Lung (tissue), 12 donors: ENCODE data around the gene CREG2. TPM values are rescaled to one million over a fixed set of nuclear protein-coding genes. Genes with fewer than 3 reads are reported as not detected.

Source experiments
- ATAC-seq: fragments of 200-7000 bp; cut with Tn5 transposase; one replicate; pipeline ENCODE4 v1.9.1; 2020; ENCODE audit warnings: moderate number of reproducible peaks; ENCODE audit not compliant: insufficient read depth, low FRiP score
- DNase-seq, 3 donors: peaks; one replicate each; pipeline ENCODE4 v3.0.0-alpha.2; 2013 to 2017
- H3K27ac ChIP-seq, 2 donors: one replicate each; pipeline ENCODE4 v1.5.1; 2013; ENCODE audit warnings: mild to moderate bottlenecking in 2 of 2, moderate library complexity in 2 of 2, control low read depth in 1 of 2, inconsistent platforms in 1 of 2, low read depth in 1 of 2, low read length in 1 of 2
- H3K27me3 ChIP-seq, 3 donors: one replicate each; pipeline ENCODE4 v1.5.1; 2013; ENCODE audit warnings: low read length in 2 of 3; ENCODE audit not compliant: control insufficient read depth in 3 of 3, insufficient read depth in 3 of 3
- H3K36me3 ChIP-seq, 4 donors: one replicate each; pipeline ENCODE4 v1.5.1; 2013; ENCODE audit warnings: low read length in 4 of 4, mild to moderate bottlenecking in 1 of 4, moderate library complexity in 1 of 4; ENCODE audit not compliant: control insufficient read depth in 4 of 4, insufficient read depth in 4 of 4
- H3K4me1 ChIP-seq, 5 donors: one replicate each; pipeline ENCODE4 v1.5.1; 2013; ENCODE audit warnings: low read length in 5 of 5, mild to moderate bottlenecking in 2 of 5, moderate library complexity in 1 of 5; ENCODE audit not compliant: control insufficient read depth in 5 of 5, insufficient read depth in 5 of 5
- H3K4me3 ChIP-seq: one replicate; pipeline ENCODE4 v1.5.1; 2013; ENCODE audit warnings: mild to moderate bottlenecking, control low read depth, moderate library complexity
- H3K9ac ChIP-seq, 2 donors: one replicate each; pipeline ENCODE4 v1.5.1; 2013; ENCODE audit warnings: low read length in 2 of 2, control low read depth in 1 of 2; ENCODE audit not compliant: insufficient read depth in 1 of 2
- H3K9me3 ChIP-seq, 4 donors: one replicate each; pipeline ENCODE4 v1.5.1; 2013; ENCODE audit warnings: low read length in 3 of 4, mild to moderate bottlenecking in 1 of 4, moderate library complexity in 1 of 4; ENCODE audit not compliant: control insufficient read depth in 4 of 4, insufficient read depth in 3 of 4
- CTCF ChIP-seq: IDR thresholded peaks from 2 replicates; pipeline ENCODE4 v1.5.1; 2012; ENCODE audit warnings: mild to moderate bottlenecking; ENCODE audit errors: control extremely low read depth, extremely low read depth
- WGBS, 2 donors: extraction: QIAGEN DNeasy Blood & Tissue Kit; methylation state at CpG; one replicate each; pipeline ENCODE4 v1.1.7; 2013; 5-methylcytosine and 5-hydroxymethylcytosine counted together
- polyA plus RNA-seq, 2 donors: library from polyadenylated mRNA; stranded (reverse); fragments of 200-250 nt; gene quantifications; one replicate each; pipeline ENCODE4 v1.2.1, GENCODE V29; 2013
- total RNA-seq, 2 donors: library from RNA; depleted of rRNA in 1 of 2; stranded (reverse); fragments of >200 nt in 1 of 2; gene quantifications; one replicate each; pipeline ENCODE4 v1.2.1, GENCODE V29; 2014 to 2021
- donor health status: control.
- donor health status: control.
- donor health status: Bipolar disorder and iron deficiency.
- donor health status: healthy.
- donor health status: DM: yes; HTN: yes; CAD: no.

CREG2 gene
- total and polyA plus RNA-seq, 4 donors = 0.06 to 0.67 (median 0.08) TPM; not detected in 1

GRCh38 chr2:101371636-101372035 lies 15.7 kb downstream of the CREG2 start:
- Histone ChIP-seq H3K36me3 (no peaks in the 10 kb centered on the region), H3K9ac (no peak overlapping the region), H3K27me3 (no peaks in the 10 kb centered on the region), H3K4me3 (no peak overlapping the region), H3K9me3 (peaks cover 0 to 8% (median 0%) of the 10 kb centered on the region in 4 donors), H3K27ac (no peak overlapping the region), H3K4me1 (no peaks in the 10 kb centered on the region)
- WGBS, 2 donors = 70% methylated on average over 4 of the region's 4 CpGs
- TF ChIP-seq CTCF = no peak
- ATAC-seq = no peak
- no peak for DNase-seq

GRCh38 chr2:101369100-101369499 lies 18.2 kb downstream of the CREG2 start:
- H3K36me3 ChIP-seq = no peaks in the 10 kb centered on the region
- ATAC-seq = no peak
- H3K27me3 ChIP-seq = no peaks in the 10 kb centered on the region
- no peak for DNase-seq
- peaks cover 0 to 8% (median 0%) of the 10 kb centered on the region in 4 donors for H3K9me3 ChIP-seq
- H3K4me1 ChIP-seq = no peaks in the 10 kb centered on the region
- H3K4me3 ChIP-seq = no peak overlapping the region
- no peak overlapping the region for H3K27ac ChIP-seq
- H3K9ac ChIP-seq = no peak overlapping the region
- no peak for TF ChIP-seq CTCF
- 93 to 96% methylated on average over 4 of the region's 4 CpGs for WGBS, 2 donors

- WGBS, 2 donors = 38 to 70% methylated on average over 5 of the region's 5 CpGs
- no peaks in the 10 kb centered on the region for H3K27me3 ChIP-seq
- H3K9ac ChIP-seq = no peak overlapping the region
- H3K4me3 ChIP-seq = no peak overlapping the region
- ATAC-seq (no peak), DNase-seq (no peak)
- no peak overlapping the region for H3K27ac ChIP-seq
- H3K4me1 ChIP-seq = no peaks in the 10 kb centered on the region
- no peak for TF ChIP-seq CTCF
- H3K36me3 ChIP-seq = no peaks in the 10 kb centered on the region
- H3K9me3 ChIP-seq = peaks cover 0 to 8% (median 0%) of the 10 kb centered on the region in 4 donors
Observed at GRCh38 chr2:101368376-101368775, 18.9 kb downstream of the CREG2 start.

- Histone ChIP-seq H3K4me1 (no peaks in the 10 kb centered on the region), H3K4me3 (no peak overlapping the region), H3K9ac (no peak overlapping the region), H3K36me3 (no peaks in the 10 kb centered on the region), H3K9me3 (no peaks in the 10 kb centered on the region), H3K27me3 (no peaks in the 10 kb centered on the region), H3K27ac (no peak overlapping the region)
- 85 to 93% methylated on average over 5 of the region's 5 CpGs for WGBS, 2 donors
- DNase-seq (no peak), ATAC-seq (no peak)
- no peak for TF ChIP-seq CTCF
Observed at GRCh38 chr2:101367508-101367907, 19.8 kb downstream of the CREG2 start.
